Measurements from ENCODE around the gene SCART1.
"Not testable (repeated sequence)": the region's sequence is repeated elsewhere in the genome, so short reads cannot be mapped to it uniquely, and the experiment has no call there.

Gene SCART1

GRCh38 chr10:133456041-133456951, 2.6 kb downstream of the SCART1 start:
- DNase-seq: no peak

- no peak for DNase-seq
These were observed 3.5 kb downstream of the SCART1 start for GRCh38 chr10:133457100-133457841.

- no peak for DNase-seq
These were observed 4.4 kb downstream of the SCART1 start for GRCh38 chr10:133458021-133458709.

- DNase-seq: no peak
These were observed 5.1 kb downstream of the SCART1 start for GRCh38 chr10:133458710-133459453.

GRCh38 chr10:133459454-133460207, 5.9 kb downstream of the SCART1 start:
- no peak for DNase-seq

- DNase-seq: no peak
These were observed 6.5 kb downstream of the SCART1 start for GRCh38 chr10:133460208-133460769.

GRCh38 chr10:133461027-133461426, 7.3 kb downstream of the SCART1 start:
- no peak for DNase-seq

- DNase-seq: no peak
These were observed 8.1 kb downstream of the SCART1 start for GRCh38 chr10:133461841-133462240.

- DNase-seq: no peak
These were observed 9.0 kb downstream of the SCART1 start for GRCh38 chr10:133462512-133463305.

GRCh38 chr10:133464582-133465031, 10.9 kb downstream of the SCART1 start:
- no peak for DNase-seq

GRCh38 chr10:133465191-133465949, 11.6 kb downstream of the SCART1 start:
- DNase-seq: no peak

- no peak for DNase-seq
These were observed 12.3 kb downstream of the SCART1 start for GRCh38 chr10:133465950-133466474.

GRCh38 chr10:133466683-133467275, 13.0 kb downstream of the SCART1 start:
- no peak for DNase-seq

- no peak for DNase-seq
These were observed 13.7 kb downstream of the SCART1 start for GRCh38 chr10:133467286-133467911.

- DNase-seq: not testable (repeated sequence)
These were observed 15.5 kb downstream of the SCART1 start for GRCh38 chr10:133469205-133469604.

- no peak for DNase-seq
These were observed 17.8 kb downstream of the SCART1 start for GRCh38 chr10:133471300-133472109.

GRCh38 chr10:133473270-133473669, 19.5 kb downstream of the SCART1 start:
- no peak for DNase-seq

GRCh38 chr10:133474027-133474426, 20.3 kb downstream of the SCART1 start:
- DNase-seq: no peak
